Heart left ventricle (tissue), 16 donors: Measurements from ENCODE around the gene RPL39L. TPM values are rescaled to one million over a fixed set of nuclear protein-coding genes. Genes with fewer than 3 reads are reported as not detected.

Source experiments
- ATAC-seq, 4 donors: fragments of 200-7000 bp; cut with Tn5 transposase; one replicate each; pipeline ENCODE4 v1.9.1; 2020 to 2022; ENCODE audit warnings: moderate library complexity in 4 of 4, mild to moderate bottlenecking in 3 of 4, moderate number of reproducible peaks in 1 of 4
- DNase-seq, 5 donors: peaks; one replicate each; pipeline ENCODE4 v3.0.0-alpha.2; 2020
- H3K27ac ChIP-seq, 12 donors: fragments of 200-600 bp; sonication (generic) in 4 of 12; one replicate each; pipeline versions ENCODE4 v1.5.0 to v1.8.0; 2016 to 2022; ENCODE audit warnings: mild to moderate bottlenecking in 2 of 12
- H3K27me3 ChIP-seq, 9 donors: fragments of 200-600 bp; sonication (generic) in 2 of 9; one replicate each; pipeline versions ENCODE4 v1.5.1 to v1.8.0; 2016 to 2022; ENCODE audit warnings: mild to moderate bottlenecking in 3 of 9
- H3K36me3 ChIP-seq, 9 donors: fragments of 200-600 bp; sonication (generic) in 2 of 9; one replicate each; pipeline versions ENCODE4 v1.5.0 to v1.8.0; 2018 to 2022; ENCODE audit warnings: mild to moderate bottlenecking in 2 of 9
- H3K4me1 ChIP-seq, 12 donors: fragments of 200-600 bp; sonication (generic) in 4 of 12; one replicate each; pipeline versions ENCODE4 v1.5.0 to v1.8.0; 2016 to 2022; ENCODE audit warnings: mild to moderate bottlenecking in 3 of 12
- H3K4me3 ChIP-seq, 12 donors: fragments of 200-600 bp; sonication (generic) in 4 of 12; one replicate each; pipeline versions ENCODE4 v1.5.0 to v1.8.0; 2017 to 2022; ENCODE audit warnings: mild to moderate bottlenecking in 9 of 12, moderate library complexity in 4 of 12
- H3K9me3 ChIP-seq, 12 donors: fragments of 200-600 bp; sonication (generic) in 4 of 12; one replicate each; pipeline versions ENCODE4 v1.5.0 to v1.8.0; 2016 to 2022; ENCODE audit warnings: mild to moderate bottlenecking in 1 of 12
- CTCF ChIP-seq, 12 donors: fragments of 200-600 bp; sonication (generic) in 4 of 12; IDR thresholded peaks; one replicate each; pipeline versions ENCODE4 v1.5.0 to v1.8.0; 2018 to 2022; ENCODE audit warnings: antibody characterized with exemption in 12 of 12, mild to moderate bottlenecking in 5 of 12
- POLR2A ChIP-seq, 2 donors: fragments of 450-650 bp; IDR thresholded peaks; one replicate each; pipeline ENCODE4 v1.6.1; 2017; ENCODE audit warnings: antibody characterized with exemption in 2 of 2, mild to moderate bottlenecking in 2 of 2, moderate library complexity in 2 of 2
- WGBS, 4 donors: extraction: QIAGEN DNeasy Blood & Tissue Kit in 2 of 4; methylation state at CpG; one replicate each; pipeline versions ENCODE4 v1.1.5 to v1.1.7; 2013 to 2018; 5-methylcytosine and 5-hydroxymethylcytosine counted together
- intact Hi-C, 10 donors: fragments of 100-400 bp; cut with DNase I; formaldehyde crosslinking; loops; one replicate each; pipeline versions ENCODE4 v1.11.1 to v1.14.2; 2022
- polyA plus RNA-seq, 2 donors: library from polyadenylated mRNA; stranded (reverse); fragments of 200-250 nt; gene quantifications; one replicate each; pipeline ENCODE4 v1.2.3, GENCODE V29; 2013
- total RNA-seq, 9 donors: library from RNA; depleted of rRNA in 2 of 9; stranded (reverse); fragments of >200 nt in 2 of 9; fragmentation: NEBNext Ultra II Directional in 3 of 9; extraction: Animal tissue kit (Norgen Biotek cat#: 25700) in 3 of 9; gene quantifications; one replicate each; pipeline versions ENCODE4 v1.1.0 to v1.2.4, GENCODE V29; 2016 to 2023
- donor health status: ischemic (EF 13 %, LVEDD 7.1; RV severe dilation, severe dysfunction).
- donor health status: healthy with polysubstance abuse.
- donor health status: DM: no; HTN: yes; CAD: no.
- donor health status: DM: no; HTN: no; CAD: no.
- donor health status: ischemic (EF 25% LVEDD 6.9; RV normal size, moderate dysfunction).
- donor health status: ischemic (EF 25% LVEDD 5.7; RV mildly dilated, moderate dysfunction).
- donor health status: healthy.
- donor health status: DM: yes; HTN: yes; CAD: no.
- donor health status: ischemic (EF 35%, LVEDD 5.7; RV mildly dilated, moderate dysfunction).
- donor health status: nonischemic (EF 11% LVEDD 7.7; RV severe dilation, severe dysfunction).
- donor health status: DM: yes; HTN: yes; CAD: no.
- donor health status: PGD.
- donor health status: ischemic (EF 29% LVEDD 5.4; RV normal size, mild dysfunction).
- donor health status: nonischemic (EF 23%, LVEDD 6.1; RV moderate dilation, normal function).

Gene RPL39L
- total and polyA plus RNA-seq, 11 donors, result 1.9 to 16.3 (median 4.6) TPM

GRCh38 chr3:187074846-187075245 is 64.5 kb downstream of the RPL39L start:
- no peak for ATAC-seq
- Histone ChIP-seq H3K9me3 (peaks cover 0 to 1% (median 0%) of the 10 kb centered on the region in 12 donors), H3K27ac (no peak overlapping the region), H3K4me3 (no peak overlapping the region), H3K27me3 (no peaks in the 10 kb centered on the region), H3K36me3 (peaks cover 1 to 88% (median 70%) of the 10 kb centered on the region in 9 donors), H3K4me1 (peaks cover 0 to 6% (median 0%) of the 10 kb centered on the region in 12 donors)
- DNase-seq, result no peak
- intact Hi-C loops, result loop anchor here in 1 of 10 donors (10.0 kb wide), 1 partner anchor 230 kb away; the partner anchor contains the start of gene ADIPOQ
- TF ChIP-seq POLR2A (IDR thresholded peaks at IDR 0.05) (no peak), CTCF (IDR thresholded peaks at IDR 0.05) (no peak)

GRCh38 chr3:187073581-187074098 is 65.7 kb downstream of the RPL39L start:
- intact Hi-C loops, result loop anchor here in 1 of 10 donors (10.0 kb wide), 1 partner anchor 229 kb away; the partner anchor contains the start of gene ADIPOQ
- WGBS, 4 donors, result 84 to 89% (median 88%) methylated on average over 5 of the region's 5 CpGs
- Histone ChIP-seq H3K36me3 (peaks cover 2 to 88% (median 75%) of the 10 kb centered on the region in 9 donors), H3K27ac (no peak overlapping the region), H3K4me1 (peaks cover 0 to 6% (median 0%) of the 10 kb centered on the region in 12 donors), H3K9me3 (peaks cover 0 to 7% (median 0%) of the 10 kb centered on the region in 12 donors), H3K27me3 (no peaks in the 10 kb centered on the region), H3K4me3 (no peak overlapping the region)
- no peak for DNase-seq
- no peak for ATAC-seq
- TF ChIP-seq POLR2A (IDR thresholded peaks at IDR 0.05) (no peak), CTCF (IDR thresholded peaks at IDR 0.05) (no peak)

GRCh38 chr3:187072511-187072910 is 66.8 kb downstream of the RPL39L start:
- no peak overlapping the region for H3K27ac ChIP-seq
- intact Hi-C loops, result loop anchor here in 1 of 10 donors (10.0 kb wide), 1 partner anchor 228 kb away; the partner anchor contains the start of gene ADIPOQ
- H3K9me3 ChIP-seq, result peaks cover 0 to 7% (median 0%) of the 10 kb centered on the region in 12 donors
- no peak overlapping the region for H3K4me3 ChIP-seq
- H3K4me1 ChIP-seq, result peaks cover 0 to 6% (median 0%) of the 10 kb centered on the region in 12 donors
- H3K36me3 ChIP-seq, result peaks cover 2 to 87% (median 66%) of the 10 kb centered on the region in 9 donors
- DNase-seq, result no peak
- no peaks in the 10 kb centered on the region for H3K27me3 ChIP-seq
- no peak for ATAC-seq
- TF ChIP-seq CTCF (IDR thresholded peaks at IDR 0.05) (no peak), POLR2A (IDR thresholded peaks at IDR 0.05) (no peak)
- 73 to 78% (median 74%) methylated on average over 5 of the region's 5 CpGs for WGBS, 4 donors

GRCh38 chr3:187072102-187072501 is 67.2 kb downstream of the RPL39L start:
- Histone ChIP-seq H3K9me3 (peaks cover 0 to 7% (median 0%) of the 10 kb centered on the region in 12 donors), H3K27me3 (no peaks in the 10 kb centered on the region), H3K27ac (no peak overlapping the region), H3K4me3 (no peak overlapping the region), H3K4me1 (peaks cover 0 to 6% (median 0%) of the 10 kb centered on the region in 12 donors), H3K36me3 (peaks cover 2 to 85% (median 62%) of the 10 kb centered on the region in 9 donors)
- TF ChIP-seq POLR2A (IDR thresholded peaks at IDR 0.05) (no peak), CTCF (IDR thresholded peaks at IDR 0.05) (no peak)
- 74 to 97% (median 84%) methylated on average over 3 of the region's 3 CpGs for WGBS, 4 donors
- peak in 1 of 4 donors; percentile 17 for ATAC-seq
- no peak for DNase-seq
- intact Hi-C loops, result loop anchor here in 1 of 10 donors (10.0 kb wide), 1 partner anchor 227 kb away; the partner anchor contains the start of gene ADIPOQ

Other genes starting within 250 kb of the RPL39L start
- 100 to 1,000 TPM in 1 of 9 donors, 10 to 100 TPM in 8; 56.2 to 120 (median 72.5) TPM for gene ST6GAL1, start 209.0 kb downstream of the RPL39L start, total RNA-seq
- gene ST6GAL1, start 209.0 kb downstream of the RPL39L start, polyA plus RNA-seq, result 10 to 100 TPM; 19.4 to 69.9 TPM
- gene RTP1, start 58.0 kb upstream of the RPL39L start, total RNA-seq, result under 1 TPM in 1 of 9 donors, not detected in 8; 0.13 TPM
- not detected for gene RTP1, start 58.0 kb upstream of the RPL39L start, polyA plus RNA-seq
- 100 to 1,000 TPM; 120 to 245 (median 173) TPM for gene MASP1, start 152.2 kb upstream of the RPL39L start, total RNA-seq
- 10 to 100 TPM; 84.1 to 94.6 TPM for gene MASP1, start 152.2 kb upstream of the RPL39L start, polyA plus RNA-seq
- 1 to 10 TPM in 6 of 9 donors, under 1 TPM in 3; 0.38 to 5.4 (median 1.2) TPM for gene RTP4, start 228.9 kb upstream of the RPL39L start, total RNA-seq
- 1 to 10 TPM in 1 of 2 donors, under 1 TPM in 1; 0.72 to 1.8 TPM for gene RTP4, start 228.9 kb upstream of the RPL39L start, polyA plus RNA-seq